Caco-2 (cell line): ENCODE results near the gene ANKS3. TPM values are rescaled to one million over a fixed set of nuclear protein-coding genes. Genes with fewer than 3 reads are reported as not detected.

Source experiments
- BruUV-seq: library from RNA; stranded (reverse); fragments of 400-500 nt; replicated peaks from 2 replicates; lab custom pipeline; 2021; lab: Mats Ljungman, UMichigan
- CTCF ChIA-PET: fragments of 300-600 bp; sonication (Branson Sonifier 250); formaldehyde crosslinking; loops from one replicate; lab custom pipeline; 2022; ENCODE audit warnings: antibody characterized with exemption; lab: Charles Lee
- POLR2A ChIA-PET: fragments of 300-600 bp; sonication (Branson Sonifier 250); formaldehyde crosslinking; loops from one replicate; lab custom pipeline; 2022; ENCODE audit warnings: antibody characterized with exemption; lab: Charles Lee
- DNase-seq, 2 experiments: peaks; one replicate each; pipeline versions ENCODE4 v3.0.0 to v3.0.0-alpha.2; 2020 to 2022
- H3K27me3 ChIP-seq: replicated peaks from 2 replicates; pipeline ENCODE4 v1.6.0; 2011; ENCODE audit warnings: low read length; ENCODE audit not compliant: control insufficient read depth, insufficient read depth
- H3K36me3 ChIP-seq: 2 replicates; pipeline ENCODE4 v1.5.1; 2011; ENCODE audit warnings: low read length; ENCODE audit not compliant: control insufficient read depth, insufficient read depth
- H3K4me1 ChIP-seq: fragments of 250-450 bp; sonication (Bioruptor Pico); 2 replicates; pipeline ENCODE4 v1.5.1; 2020; ENCODE audit warnings: mild to moderate bottlenecking
- H3K4me3 ChIP-seq: 2 replicates; pipeline ENCODE4 v1.5.1; 2011; ENCODE audit warnings: low read depth, mild to moderate bottlenecking, control low read depth, low read length
- H3K9me3 ChIP-seq: fragments of 250-450 bp; sonication (Bioruptor Pico); 2 replicates; pipeline ENCODE4 v1.5.1; 2020; ENCODE audit warnings: mild to moderate bottlenecking, moderate library complexity
- H3K27ac Mint-ChIP-seq: one replicate; pipeline ENCODE4 v1.8.0; 2022; ENCODE audit warnings: mixed read lengths; ENCODE audit not compliant: unreplicated experiment
- H3K27me3 Mint-ChIP-seq: one replicate; pipeline ENCODE4 v1.8.0; 2022; ENCODE audit warnings: mixed read lengths; ENCODE audit not compliant: insufficient read depth, unreplicated experiment
- H3K36me3 Mint-ChIP-seq: one replicate; pipeline ENCODE4 v1.8.0; 2022; ENCODE audit warnings: mild to moderate bottlenecking, mixed read lengths; ENCODE audit not compliant: insufficient read depth, unreplicated experiment
- H3K4me1 Mint-ChIP-seq: one replicate; pipeline ENCODE4 v1.8.0; 2022; ENCODE audit warnings: low read depth, mixed read lengths; ENCODE audit not compliant: unreplicated experiment
- H3K4me3 Mint-ChIP-seq: one replicate; pipeline ENCODE4 v1.8.0; 2022; ENCODE audit warnings: mild to moderate bottlenecking, moderate library complexity, mixed read lengths; ENCODE audit not compliant: unreplicated experiment
- H3K9me3 Mint-ChIP-seq: one replicate; pipeline ENCODE4 v1.8.0; 2022; ENCODE audit warnings: mixed read lengths; ENCODE audit not compliant: unreplicated experiment
- intact Hi-C: fragments of 100-400 bp; cut with micrococcal nuclease; formaldehyde crosslinking; loops from one replicate; pipeline ENCODE4 v1.10.0; 2022; ENCODE audit not compliant: unreplicated experiment
- total RNA-seq: library from RNA; stranded (reverse); gene quantifications from 2 replicates; pipeline ENCODE4 v1.2.3, GENCODE V29; 2022
- TF ChIP-seq, protein P1 (sequence below), 2 experiments: fragments of 200-600 bp in 1 of 2; IDR thresholded peaks; 1 replicate in 1 of 2; 2 replicates in 1 of 2; pipeline versions ENCODE4 v1.5.1 to v1.8.0; 2011 to 2022; ENCODE audit warnings: antibody characterized with exemption in 1 of 2, control low read depth in 1 of 2, inconsistent platforms in 1 of 2, low read depth in 1 of 2, low read length in 1 of 2, mild to moderate bottlenecking in 1 of 2, moderate library complexity in 1 of 2; ENCODE audit not compliant: insufficient read depth in 1 of 2, severe bottlenecking in 1 of 2, unreplicated experiment in 1 of 2

The ANKS3 gene
- total RNA-seq, 1 experiment from 2014 or later = 28.1 TPM

DNA sequence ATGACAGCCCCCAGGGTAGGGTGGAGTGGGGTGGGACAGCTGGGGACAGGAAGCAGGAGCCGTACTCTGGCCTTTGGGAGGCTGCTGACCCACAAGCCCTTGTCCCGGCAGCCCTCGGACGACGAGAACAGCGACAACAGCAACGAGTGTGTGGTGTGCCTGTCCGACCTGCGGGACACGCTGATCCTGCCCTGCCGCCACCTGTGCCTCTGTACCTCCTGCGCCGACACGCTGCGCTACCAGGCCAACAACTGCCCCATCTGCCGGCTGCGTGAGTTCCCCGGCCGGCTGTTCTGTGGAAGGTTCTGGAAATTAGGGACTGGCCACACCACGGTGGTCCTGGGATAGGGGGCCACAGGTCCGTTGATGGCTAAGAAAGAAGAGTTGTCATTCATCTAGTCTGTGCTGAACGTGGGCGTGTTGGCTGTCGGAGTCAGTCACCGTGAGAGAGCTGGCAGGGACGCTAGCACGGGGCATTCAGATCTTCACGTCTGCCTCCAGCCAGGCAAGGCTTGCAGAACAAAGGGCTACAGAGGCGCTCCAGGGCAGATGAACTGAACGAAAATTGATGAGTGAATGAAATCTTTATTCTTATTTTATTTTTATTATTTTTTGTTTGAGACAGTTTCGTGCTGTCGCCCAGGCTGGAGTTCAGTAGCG is 60.6 kb downstream of the ANKS3 start:
- no TSS peak for BruUV-seq
- CTCF ChIA-PET = no interaction called here
- H3K4me3 ChIP-seq = no peak overlapping the region
- POLR2A ChIA-PET = no interaction called here
- no peaks in the 10 kb centered on the region for H3K9me3 ChIP-seq
- Mint-ChIP-seq H3K9me3 (no peaks in the 10 kb centered on the region), H3K36me3 (peaks cover 29% of the 10 kb centered on the region), H3K4me1 (no peaks in the 10 kb centered on the region), H3K27me3 (no peaks in the 10 kb centered on the region), H3K27ac (no peak overlapping the region), H3K4me3 (no peak overlapping the region)
- TF ChIP-seq, protein P1, sequence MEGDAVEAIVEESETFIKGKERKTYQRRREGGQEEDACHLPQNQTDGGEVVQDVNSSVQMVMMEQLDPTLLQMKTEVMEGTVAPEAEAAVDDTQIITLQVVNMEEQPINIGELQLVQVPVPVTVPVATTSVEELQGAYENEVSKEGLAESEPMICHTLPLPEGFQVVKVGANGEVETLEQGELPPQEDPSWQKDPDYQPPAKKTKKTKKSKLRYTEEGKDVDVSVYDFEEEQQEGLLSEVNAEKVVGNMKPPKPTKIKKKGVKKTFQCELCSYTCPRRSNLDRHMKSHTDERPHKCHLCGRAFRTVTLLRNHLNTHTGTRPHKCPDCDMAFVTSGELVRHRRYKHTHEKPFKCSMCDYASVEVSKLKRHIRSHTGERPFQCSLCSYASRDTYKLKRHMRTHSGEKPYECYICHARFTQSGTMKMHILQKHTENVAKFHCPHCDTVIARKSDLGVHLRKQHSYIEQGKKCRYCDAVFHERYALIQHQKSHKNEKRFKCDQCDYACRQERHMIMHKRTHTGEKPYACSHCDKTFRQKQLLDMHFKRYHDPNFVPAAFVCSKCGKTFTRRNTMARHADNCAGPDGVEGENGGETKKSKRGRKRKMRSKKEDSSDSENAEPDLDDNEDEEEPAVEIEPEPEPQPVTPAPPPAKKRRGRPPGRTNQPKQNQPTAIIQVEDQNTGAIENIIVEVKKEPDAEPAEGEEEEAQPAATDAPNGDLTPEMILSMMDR (IDR thresholded peaks at IDR 0.05; ENCODE audit: insufficient read depth in 1 of 2, low read depth in 1 of 2, low read length in 1 of 2, severe bottlenecking in 1 of 2, unreplicated experiment in 1 of 2) = no peak
- no peaks in the 10 kb centered on the region; the same call in 1 of the 2 replicates for H3K36me3 ChIP-seq
- no peaks in the 10 kb centered on the region for H3K27me3 ChIP-seq
- intact Hi-C loops = no loop called here
- no peak for DNase-seq
- no peaks in the 10 kb centered on the region for H3K4me1 ChIP-seq

DNA sequence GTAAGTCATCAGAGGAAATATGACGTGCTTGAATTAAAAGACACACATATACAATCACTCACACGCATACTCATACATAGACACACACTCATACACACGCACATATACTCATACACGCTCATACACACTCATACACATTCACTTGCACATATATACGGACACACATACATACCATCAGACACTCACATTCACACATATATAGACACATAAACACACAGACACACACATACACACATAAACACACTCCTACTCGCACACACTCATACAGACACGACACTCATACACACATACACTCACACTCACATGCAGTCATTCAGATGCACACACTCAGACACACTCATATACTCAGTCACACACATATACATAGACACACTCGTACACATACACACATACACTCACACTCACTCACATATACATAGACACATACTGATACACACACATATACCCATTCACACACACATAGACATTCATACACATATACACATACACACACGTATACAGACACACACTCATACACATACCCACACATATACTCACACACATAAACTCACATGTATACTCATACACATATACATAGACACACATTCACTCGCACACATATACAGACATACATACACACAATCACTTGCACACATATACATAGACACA is 65.6 kb downstream of the ANKS3 start:
- no peaks in the 10 kb centered on the region for H3K27me3 ChIP-seq
- DNase-seq = no peak
- TSS peak; percentile 37 for BruUV-seq
- Mint-ChIP-seq H3K4me1 (no peaks in the 10 kb centered on the region), H3K27me3 (no peaks in the 10 kb centered on the region), H3K4me3 (no peak overlapping the region), H3K9me3 (no peaks in the 10 kb centered on the region), H3K36me3 (peaks cover 29% of the 10 kb centered on the region), H3K27ac (no peak overlapping the region)
- TF ChIP-seq, protein P1 (IDR thresholded peaks at IDR 0.05; ENCODE audit: insufficient read depth in 1 of 2, low read depth in 1 of 2, low read length in 1 of 2, severe bottlenecking in 1 of 2, unreplicated experiment in 1 of 2) = no peak
- no peak overlapping the region for H3K4me3 ChIP-seq
- ChIA-PET POLR2A (interaction anchor here (0.6 kb wide), 1 partner anchor 50 kb away, joined by 3 read pairs; no protein-coding TSS in a partner anchor), CTCF (no interaction called here)
- peaks cover 1% of the 10 kb centered on the region; the same call in 1 of the 2 replicates for H3K36me3 ChIP-seq
- H3K4me1 ChIP-seq = peaks cover 13% of the 10 kb centered on the region; the same call in 1 of the 2 replicates
- no peaks in the 10 kb centered on the region for H3K9me3 ChIP-seq
- intact Hi-C loops = no loop called here

DNA sequence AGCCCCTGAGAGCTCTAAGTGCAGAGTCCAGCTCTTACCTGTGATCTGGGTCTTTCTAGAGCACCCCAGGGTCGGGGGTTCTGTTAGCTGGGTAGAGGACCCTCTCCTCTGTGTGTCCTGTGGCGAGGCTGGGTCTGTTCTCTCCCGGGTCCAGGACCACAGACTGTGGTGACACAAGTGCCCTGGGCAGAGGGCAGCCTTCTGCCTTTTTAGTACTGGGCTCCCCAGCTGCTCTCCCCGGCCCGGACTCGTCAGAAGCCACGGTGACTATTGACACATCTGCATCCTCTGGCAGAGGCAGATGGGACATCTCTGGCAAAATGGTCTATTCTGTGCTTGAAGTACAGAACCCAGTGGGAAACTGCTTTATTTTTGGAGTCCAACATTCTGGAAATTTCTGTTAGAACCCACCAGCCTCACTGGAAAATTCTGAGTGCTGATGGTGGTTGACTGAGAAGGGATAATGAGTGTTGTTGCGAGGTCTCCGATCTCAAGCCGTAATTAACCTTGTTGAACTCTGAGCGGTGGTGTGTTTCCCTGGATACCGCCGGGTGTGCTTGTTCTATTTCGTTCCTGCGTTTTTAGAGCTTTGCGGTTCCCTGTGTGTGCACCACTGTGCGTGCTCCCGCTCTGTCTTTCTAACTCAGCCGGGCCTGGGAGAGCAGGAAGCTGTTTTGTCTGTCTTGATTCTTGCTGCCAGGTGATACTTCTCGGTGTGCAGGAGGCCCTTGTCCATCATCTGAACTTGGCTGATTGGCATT is 66.7 kb downstream of the ANKS3 start:
- Mint-ChIP-seq H3K4me1 (no peaks in the 10 kb centered on the region), H3K9me3 (no peaks in the 10 kb centered on the region), H3K4me3 (no peak overlapping the region), H3K27ac (no peak overlapping the region), H3K27me3 (no peaks in the 10 kb centered on the region), H3K36me3 (peaks cover 27% of the 10 kb centered on the region)
- CTCF ChIA-PET = no interaction called here
- Histone ChIP-seq H3K4me1 (peaks cover 13% of the 10 kb centered on the region; the same call in 1 of the 2 replicates), H3K27me3 (no peaks in the 10 kb centered on the region), H3K4me3 (no peak overlapping the region), H3K36me3 (peaks cover 1% of the 10 kb centered on the region; the same call in 1 of the 2 replicates), H3K9me3 (no peaks in the 10 kb centered on the region)
- TF ChIP-seq, protein P1 (IDR thresholded peaks at IDR 0.05; ENCODE audit: insufficient read depth in 1 of 2, low read depth in 1 of 2, low read length in 1 of 2, severe bottlenecking in 1 of 2, unreplicated experiment in 1 of 2) = no peak
- BruUV-seq = no TSS peak
- POLR2A ChIA-PET = no interaction called here
- DNase-seq = no peak
- intact Hi-C loops = no loop called here
